ENCODE measurements around the gene ZMIZ1.

DNA sequence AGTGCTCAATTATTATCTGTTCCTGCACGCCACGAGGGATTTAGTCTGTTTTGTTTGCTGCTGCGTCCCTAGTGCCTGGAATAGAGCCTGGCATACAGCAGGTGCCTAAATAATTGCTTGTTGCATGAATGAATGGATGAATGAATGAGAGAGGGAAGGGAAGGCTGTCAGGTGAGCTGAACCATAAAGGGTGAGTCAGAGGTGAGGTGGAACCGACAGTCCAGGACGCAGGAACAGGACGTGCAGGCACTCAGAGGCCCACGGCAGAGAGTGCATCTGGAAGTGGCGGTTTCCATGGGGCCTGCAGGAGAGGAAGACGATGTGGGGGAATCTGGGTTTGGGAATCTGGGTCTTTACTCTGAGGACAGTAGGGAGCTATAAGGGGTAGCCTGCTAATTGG is 260.8 kb downstream of the ZMIZ1 start:
- TF ChIP-seq, protein P1, sequence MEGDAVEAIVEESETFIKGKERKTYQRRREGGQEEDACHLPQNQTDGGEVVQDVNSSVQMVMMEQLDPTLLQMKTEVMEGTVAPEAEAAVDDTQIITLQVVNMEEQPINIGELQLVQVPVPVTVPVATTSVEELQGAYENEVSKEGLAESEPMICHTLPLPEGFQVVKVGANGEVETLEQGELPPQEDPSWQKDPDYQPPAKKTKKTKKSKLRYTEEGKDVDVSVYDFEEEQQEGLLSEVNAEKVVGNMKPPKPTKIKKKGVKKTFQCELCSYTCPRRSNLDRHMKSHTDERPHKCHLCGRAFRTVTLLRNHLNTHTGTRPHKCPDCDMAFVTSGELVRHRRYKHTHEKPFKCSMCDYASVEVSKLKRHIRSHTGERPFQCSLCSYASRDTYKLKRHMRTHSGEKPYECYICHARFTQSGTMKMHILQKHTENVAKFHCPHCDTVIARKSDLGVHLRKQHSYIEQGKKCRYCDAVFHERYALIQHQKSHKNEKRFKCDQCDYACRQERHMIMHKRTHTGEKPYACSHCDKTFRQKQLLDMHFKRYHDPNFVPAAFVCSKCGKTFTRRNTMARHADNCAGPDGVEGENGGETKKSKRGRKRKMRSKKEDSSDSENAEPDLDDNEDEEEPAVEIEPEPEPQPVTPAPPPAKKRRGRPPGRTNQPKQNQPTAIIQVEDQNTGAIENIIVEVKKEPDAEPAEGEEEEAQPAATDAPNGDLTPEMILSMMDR (IDR thresholded peaks at IDR 0.05): no peak
- no peak for TF ChIP-seq POLR2A (IDR thresholded peaks at IDR 0.05)

Data from adrenal gland (tissue), 5 donors.